Astrocyte (in vitro differentiated cells and primary cell): ENCODE results near the gene C1QL2.

Experiments
- EZH2 ChIP-seq: IDR thresholded peaks from 2 replicates; pipeline ENCODE4 v1.6.1; 2012; ENCODE audit warnings: mild to moderate bottlenecking, low read length, inconsistent platforms; ENCODE audit not compliant: insufficient read depth
- TF ChIP-seq, protein P1 (sequence below): IDR thresholded peaks from 2 replicates; pipeline ENCODE4 v1.5.1; 2011; ENCODE audit warnings: low read depth, mild to moderate bottlenecking, inconsistent platforms, low read length, moderate library complexity; ENCODE audit not compliant: insufficient read depth

GRCh38 chr2:119196301-119197125 lies 38.0 kb upstream of the C1QL2 start:
- TF ChIP-seq EZH2: no peak
- TF ChIP-seq, protein P1, sequence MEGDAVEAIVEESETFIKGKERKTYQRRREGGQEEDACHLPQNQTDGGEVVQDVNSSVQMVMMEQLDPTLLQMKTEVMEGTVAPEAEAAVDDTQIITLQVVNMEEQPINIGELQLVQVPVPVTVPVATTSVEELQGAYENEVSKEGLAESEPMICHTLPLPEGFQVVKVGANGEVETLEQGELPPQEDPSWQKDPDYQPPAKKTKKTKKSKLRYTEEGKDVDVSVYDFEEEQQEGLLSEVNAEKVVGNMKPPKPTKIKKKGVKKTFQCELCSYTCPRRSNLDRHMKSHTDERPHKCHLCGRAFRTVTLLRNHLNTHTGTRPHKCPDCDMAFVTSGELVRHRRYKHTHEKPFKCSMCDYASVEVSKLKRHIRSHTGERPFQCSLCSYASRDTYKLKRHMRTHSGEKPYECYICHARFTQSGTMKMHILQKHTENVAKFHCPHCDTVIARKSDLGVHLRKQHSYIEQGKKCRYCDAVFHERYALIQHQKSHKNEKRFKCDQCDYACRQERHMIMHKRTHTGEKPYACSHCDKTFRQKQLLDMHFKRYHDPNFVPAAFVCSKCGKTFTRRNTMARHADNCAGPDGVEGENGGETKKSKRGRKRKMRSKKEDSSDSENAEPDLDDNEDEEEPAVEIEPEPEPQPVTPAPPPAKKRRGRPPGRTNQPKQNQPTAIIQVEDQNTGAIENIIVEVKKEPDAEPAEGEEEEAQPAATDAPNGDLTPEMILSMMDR: no peak
